Activated T-cell treated with anti-CD3 and anti-CD28 coated beads, Interleukin-2, amount 50 U/mL, for 72 hours (primary cell): ENCODE measurements around the gene ZSCAN23. TPM values are rescaled to one million over a fixed set of nuclear protein-coding genes. Genes with fewer than 3 reads are reported as not detected.
"Not testable (repeated sequence)": the region's sequence is repeated elsewhere in the genome, so short reads cannot be mapped to it uniquely, and the experiment has no call there.

Source experiments
- ATAC-seq, 2 donors: fragments of 150-1000 bp; cut with Tn5 transposase; replicated peaks in 1 of 2; 2 replicates each; pipeline ENCODE4 v1.10.0; 2021; ENCODE audit warnings: moderate library complexity in 2 of 2, mild to moderate bottlenecking in 1 of 2
- DNase-seq, 2 donors: peaks; one replicate each; pipeline ENCODE4 v3.0.0; 2021 to 2022; ENCODE audit warnings: mixed read lengths in 1 of 2
- H3K27ac Mint-ChIP-seq: one replicate; pipeline ENCODE4 v1.8.0; 2022; ENCODE audit warnings: mild to moderate bottlenecking, moderate library complexity, mixed read lengths
- H3K27me3 Mint-ChIP-seq: one replicate; pipeline ENCODE4 v1.8.0; 2022; ENCODE audit warnings: low read depth, mixed read lengths
- H3K36me3 Mint-ChIP-seq, 2 donors: one replicate each; pipeline ENCODE4 v1.8.0; 2022; ENCODE audit warnings: mixed read lengths in 2 of 2, mild to moderate bottlenecking in 1 of 2; ENCODE audit not compliant: insufficient read depth in 2 of 2
- H3K4me1 Mint-ChIP-seq: one replicate; pipeline ENCODE4 v1.8.0; 2022; ENCODE audit warnings: low read depth, mixed read lengths
- H3K4me3 Mint-ChIP-seq, 2 donors: one replicate each; pipeline ENCODE4 v1.8.0; 2022; ENCODE audit warnings: mild to moderate bottlenecking in 2 of 2, mixed read lengths in 2 of 2, moderate library complexity in 2 of 2
- H3K9me3 Mint-ChIP-seq, 2 donors: one replicate each; pipeline ENCODE4 v1.8.0; 2022; ENCODE audit warnings: mixed read lengths in 2 of 2
- total RNA-seq, 2 donors: library from RNA; stranded (reverse); gene quantifications; one replicate each; pipeline ENCODE4 v1.2.3, GENCODE V29; 2022

The ZSCAN23 gene
- total RNA-seq, 2 donors from 2014 or later, result 2.5 to 4.3 TPM

DNA sequence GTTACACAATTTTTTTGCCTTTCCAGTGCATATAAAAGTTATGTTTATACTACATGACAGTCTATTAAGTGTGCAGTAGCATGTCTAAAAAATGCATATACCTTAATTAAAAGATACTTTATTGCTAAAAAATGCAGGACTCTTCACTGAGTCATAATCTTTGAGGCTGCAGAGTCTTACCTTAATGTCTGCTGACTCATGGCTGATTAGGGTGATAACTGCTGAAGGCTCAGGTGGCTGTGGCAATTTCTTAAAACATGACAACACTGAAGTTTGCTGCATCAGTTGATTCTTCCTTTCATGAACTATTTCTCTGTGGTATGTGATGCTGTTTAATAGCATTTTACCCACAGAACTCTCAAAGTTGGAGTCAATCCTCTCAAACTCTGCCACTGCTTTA lies 19.1 kb downstream of the ZSCAN23 start:
- H3K4me1 Mint-ChIP-seq, result peaks cover 30% of the 10 kb centered on the region
- no peak overlapping the region for H3K27ac Mint-ChIP-seq
- DNase-seq (no peak), ATAC-seq (no peak)
- peaks cover 6% of the 10 kb centered on the region in 2 donors for H3K36me3 Mint-ChIP-seq
- no peak overlapping the region for H3K4me3 Mint-ChIP-seq
- H3K9me3 Mint-ChIP-seq, result no peaks in the 10 kb centered on the region
- H3K27me3 Mint-ChIP-seq, result peaks cover 16% of the 10 kb centered on the region

DNA sequence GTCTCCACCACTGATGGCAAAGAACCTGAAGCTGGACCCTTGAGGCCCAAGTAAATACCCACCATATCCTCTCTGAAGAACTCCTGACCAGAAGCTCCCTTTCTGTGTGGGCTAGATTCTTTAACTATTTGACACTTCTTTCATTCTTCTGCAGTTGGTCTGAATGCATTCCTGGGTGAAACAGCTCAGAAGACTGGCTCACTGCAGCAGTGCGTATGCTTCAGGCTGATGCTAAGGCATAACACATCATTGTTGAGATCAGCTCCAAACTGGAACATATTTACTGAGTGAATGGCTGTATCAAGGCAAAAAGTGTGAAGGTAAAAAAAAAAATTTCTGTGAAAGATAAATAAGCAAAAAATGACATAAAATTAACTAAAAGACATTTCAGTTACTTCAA lies 19.7 kb downstream of the ZSCAN23 start:
- Mint-ChIP-seq H3K4me3 (no peak overlapping the region), H3K27me3 (peaks cover 16% of the 10 kb centered on the region), H3K27ac (no peak overlapping the region), H3K9me3 (no peaks in the 10 kb centered on the region), H3K36me3 (peaks cover 6% of the 10 kb centered on the region in 2 donors), H3K4me1 (peaks cover 30% of the 10 kb centered on the region)
- DNase-seq (no peak), ATAC-seq (no peak)

GRCh38 chr6:28413681-28414080 lies 29.6 kb downstream of the ZSCAN23 start:
- DNase-seq (no peak), ATAC-seq (no peak)
- peaks cover 6% of the 10 kb centered on the region for H3K4me1 Mint-ChIP-seq
- H3K27ac Mint-ChIP-seq, result no peak overlapping the region
- peaks cover 2 to 3% of the 10 kb centered on the region in 2 donors for H3K9me3 Mint-ChIP-seq
- no peak overlapping the region for H3K4me3 Mint-ChIP-seq
- peaks cover 3 to 4% of the 10 kb centered on the region in 2 donors for H3K36me3 Mint-ChIP-seq
- H3K27me3 Mint-ChIP-seq, result peaks cover 29% of the 10 kb centered on the region

DNA sequence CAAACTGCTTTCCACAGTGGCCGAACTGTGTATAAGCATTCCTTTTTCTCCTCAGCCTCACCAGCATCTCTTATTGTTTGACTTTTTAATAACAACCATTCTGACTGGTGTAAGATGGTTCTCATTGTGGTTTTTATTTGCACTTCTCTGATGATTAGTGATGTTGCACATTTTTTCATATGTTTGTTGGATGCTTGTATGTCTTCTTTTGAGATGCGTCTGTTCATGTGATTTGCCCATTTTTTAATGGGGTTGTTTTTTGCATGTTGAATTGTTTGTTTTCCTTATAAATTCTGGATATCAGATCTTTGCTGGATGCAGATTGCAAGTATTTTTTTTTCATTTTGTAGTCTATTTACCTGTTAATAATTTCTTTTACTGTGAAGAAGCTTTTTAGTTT lies 32.5 kb downstream of the ZSCAN23 start:
- ATAC-seq (no peak), DNase-seq (no peak)
- peaks cover 3 to 4% of the 10 kb centered on the region in 2 donors for H3K36me3 Mint-ChIP-seq
- H3K9me3 Mint-ChIP-seq, result peaks cover 2 to 3% of the 10 kb centered on the region in 2 donors
- peaks cover 41% of the 10 kb centered on the region for H3K27me3 Mint-ChIP-seq
- H3K4me1 Mint-ChIP-seq, result peaks cover 31% of the 10 kb centered on the region
- no peak overlapping the region for H3K27ac Mint-ChIP-seq
- H3K4me3 Mint-ChIP-seq, result no peak overlapping the region

- DNase-seq (peak; percentile 21 to 36), ATAC-seq (peak; percentile 97)
- Mint-ChIP-seq H3K27me3 (peaks cover 51% of the 10 kb centered on the region), H3K4me3 (peak overlapping the region; percentile 25 to 64), H3K9me3 (peaks cover 2 to 3% of the 10 kb centered on the region in 2 donors), H3K36me3 (peaks cover 3 to 4% of the 10 kb centered on the region in 2 donors), H3K4me1 (peaks cover 31% of the 10 kb centered on the region), H3K27ac (no peak overlapping the region)
Measured at GRCh38 chr6:28408076-28408802, 35.1 kb downstream of the ZSCAN23 start.

DNA sequence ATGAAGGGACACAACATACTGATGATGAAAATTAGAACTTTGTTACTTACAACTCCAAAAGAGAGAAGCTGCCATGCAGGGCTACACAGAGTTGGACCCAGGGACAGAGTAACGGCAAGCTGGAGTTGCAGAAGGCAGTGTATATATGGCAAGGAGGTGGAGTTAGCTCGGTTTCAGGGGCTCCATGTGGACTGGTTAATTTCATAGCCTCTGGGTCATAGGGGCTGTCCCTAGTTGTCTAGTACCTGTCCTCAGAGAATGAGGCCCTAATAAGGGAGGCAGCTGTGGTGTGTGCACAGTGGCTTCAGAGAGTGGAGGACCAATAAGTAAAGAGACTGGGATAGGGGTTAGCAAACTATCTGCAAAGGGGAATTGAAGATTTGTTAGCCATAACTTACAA lies 35.9 kb downstream of the ZSCAN23 start:
- peaks cover 3 to 4% of the 10 kb centered on the region in 2 donors for H3K36me3 Mint-ChIP-seq
- ATAC-seq (peak in 1 of 2 donors; percentile 36), DNase-seq (peak in 1 of 2 donors; percentile 14)
- H3K4me3 Mint-ChIP-seq, result peak overlapping the region; percentile 32 to 48
- no peak overlapping the region for H3K27ac Mint-ChIP-seq
- peaks cover 35% of the 10 kb centered on the region for H3K4me1 Mint-ChIP-seq
- peaks cover 57% of the 10 kb centered on the region for H3K27me3 Mint-ChIP-seq
- H3K9me3 Mint-ChIP-seq, result peaks cover 2 to 3% of the 10 kb centered on the region in 2 donors

- H3K4me3 Mint-ChIP-seq, H3K27ac Mint-ChIP-seq, H3K9me3 Mint-ChIP-seq, DNase-seq, ATAC-seq, H3K36me3 Mint-ChIP-seq: not testable (repeated sequence)
- H3K27me3 Mint-ChIP-seq, result peaks cover 43% of the 10 kb centered on the region
- peaks cover 44% of the 10 kb centered on the region for H3K4me1 Mint-ChIP-seq
Measured at GRCh38 chr6:28403923-28404322, 39.4 kb downstream of the ZSCAN23 start.

- Mint-ChIP-seq H3K27ac (no peak overlapping the region), H3K27me3 (peaks cover 43% of the 10 kb centered on the region), H3K9me3 (no peaks in the 10 kb centered on the region), H3K4me1 (peaks cover 40% of the 10 kb centered on the region), H3K4me3 (no peak overlapping the region), H3K36me3 (peaks cover 6 to 15% of the 10 kb centered on the region in 2 donors)
- DNase-seq (no peak), ATAC-seq (no peak)
Measured at GRCh38 chr6:28402197-28402596, 41.1 kb downstream of the ZSCAN23 start.

DNA sequence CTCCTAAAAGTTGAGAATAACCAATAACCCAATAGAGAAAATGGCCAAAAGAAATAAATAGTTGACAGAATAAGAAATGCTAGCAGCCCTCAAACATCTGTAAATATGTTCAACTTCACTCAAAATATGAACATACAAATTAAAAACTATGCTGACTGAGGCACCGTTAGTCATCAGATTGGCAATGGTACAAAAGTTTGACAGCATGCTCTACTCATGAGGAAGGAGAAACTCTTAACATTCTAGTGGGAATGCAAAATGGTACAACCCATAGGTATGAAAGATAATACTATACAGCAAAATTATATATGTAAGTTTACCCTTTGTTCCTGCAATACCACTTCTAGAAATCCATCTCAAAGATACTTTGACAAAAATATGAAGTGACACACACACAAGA lies 42.1 kb downstream of the ZSCAN23 start:
- peaks cover 6 to 22% of the 10 kb centered on the region in 2 donors for H3K36me3 Mint-ChIP-seq
- ATAC-seq, result no peak
- H3K4me3 Mint-ChIP-seq, result peak overlapping the region in 1 of 2 donors; percentile 58

GRCh38 chr6:28400122-28400451 lies 43.2 kb downstream of the ZSCAN23 start:
- peaks cover 6 to 25% of the 10 kb centered on the region in 2 donors for H3K36me3 Mint-ChIP-seq
- H3K9me3 Mint-ChIP-seq, result no peaks in the 10 kb centered on the region
- ATAC-seq, result no peak
- peaks cover 52% of the 10 kb centered on the region for H3K4me1 Mint-ChIP-seq
- H3K27me3 Mint-ChIP-seq, result peaks cover 28% of the 10 kb centered on the region
- no peak for DNase-seq
- H3K27ac Mint-ChIP-seq, result peak overlapping the region; percentile 95
- peak overlapping the region; percentile 91 to 97 for H3K4me3 Mint-ChIP-seq

More for the DNA sequence above, 42.1 kb downstream of the ZSCAN23 start:
- peaks cover 35% of the 10 kb centered on the region for H3K27me3 Mint-ChIP-seq
- H3K27ac Mint-ChIP-seq, result no peak overlapping the region
- no peak for DNase-seq
- peaks cover 41% of the 10 kb centered on the region for H3K4me1 Mint-ChIP-seq
- no peaks in the 10 kb centered on the region for H3K9me3 Mint-ChIP-seq

DNA sequence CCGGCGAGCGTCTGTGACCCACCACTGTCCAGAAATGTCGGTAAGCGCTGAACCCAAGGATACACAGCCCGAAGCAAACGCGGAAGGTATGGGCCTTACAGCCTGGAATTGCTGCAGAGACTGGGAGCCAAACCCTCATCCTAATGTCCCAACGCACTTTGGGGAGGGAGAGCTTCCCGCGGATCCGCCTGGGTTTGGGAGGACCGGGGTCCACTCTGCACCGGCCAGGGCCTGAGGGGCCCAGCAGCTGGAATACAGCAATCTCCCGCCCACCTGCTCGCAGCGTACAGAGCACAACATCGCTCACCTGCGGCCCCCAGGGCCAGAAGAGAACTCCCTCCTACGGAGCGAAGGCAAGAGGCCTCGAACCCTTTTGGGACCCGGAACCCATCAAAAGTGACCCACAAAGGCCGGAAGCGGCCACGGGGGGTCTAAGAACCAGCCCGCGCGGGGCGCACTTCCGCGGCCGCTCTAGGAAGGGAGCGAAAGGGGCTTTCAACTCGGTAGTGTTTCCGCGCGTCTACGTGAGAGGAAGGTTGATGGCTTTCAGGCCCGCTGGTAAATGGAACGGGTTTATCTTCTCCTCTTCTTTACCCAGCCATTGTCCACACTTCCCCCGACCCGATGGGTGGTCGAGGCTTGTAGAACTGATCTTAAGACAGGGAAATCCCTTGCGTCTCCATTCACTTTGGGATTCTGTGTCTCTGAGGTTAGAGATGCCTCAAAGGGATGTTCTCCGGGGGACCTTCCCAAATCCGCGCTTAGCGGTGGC lies 43.8 kb downstream of the ZSCAN23 start, which contains the start of gene ZSCAN12:
Gene ZSCAN12, minus strand, starts transcription at position 398 of the 772 bp plus-strand sequence. CDS start 1,342 bp downstream, outside the sequence.
- Mint-ChIP-seq H3K27me3 (peaks cover 27% of the 10 kb centered on the region), H3K36me3 (peaks cover 6 to 28% of the 10 kb centered on the region in 2 donors), H3K9me3 (no peaks in the 10 kb centered on the region), H3K4me1 (peaks cover 58% of the 10 kb centered on the region), H3K4me3 (peak within 1 kb of the TSS; percentile 91 to 97), H3K27ac (peak within 1 kb of the TSS; percentile 95)
- peak; percentile 95 to 99 for ATAC-seq
- peak; percentile 88 to 92 for DNase-seq

- DNase-seq (no peak), ATAC-seq (no peak)
- peak overlapping the region in 1 of 2 donors; percentile 84 for H3K4me3 Mint-ChIP-seq
- no peaks in the 10 kb centered on the region for H3K9me3 Mint-ChIP-seq
- H3K27me3 Mint-ChIP-seq, result no peaks in the 10 kb centered on the region
- H3K36me3 Mint-ChIP-seq, result peaks cover 17 to 51% of the 10 kb centered on the region in 2 donors
- peaks cover 56% of the 10 kb centered on the region for H3K4me1 Mint-ChIP-seq
- peak overlapping the region; percentile 17 for H3K27ac Mint-ChIP-seq
Measured at GRCh38 chr6:28395918-28396317, 47.4 kb downstream of the ZSCAN23 start.
